Endometrial microvascular endothelial cells (primary cell): ENCODE measurements around the gene STAG2. TPM values are rescaled to one million over a fixed set of nuclear protein-coding genes. Genes with fewer than 3 reads are reported as not detected.
"Not testable (repeated sequence)": the region's sequence is repeated elsewhere in the genome, so short reads cannot be mapped to it uniquely, and the experiment has no call there.

Experiments used
- in situ Hi-C: cut with HindIII; loops from 2 replicates; pipeline ENCODE4 v1.10.0; 2017; ENCODE audit warnings: low sequenced_read_pairs, low pct_unique_long_range_greater_than_20kb; ENCODE audit errors: inconsistent ontology term
- total RNA-seq: library from RNA; depleted of rRNA; stranded (reverse); fragments of >200 nt; gene quantifications from one replicate; pipeline ENCODE4 v1.2.3, GENCODE V29; 2015; ENCODE audit errors: inconsistent ontology term

The STAG2 gene
- total RNA-seq, 1 donor from 2014 or later, result 43.3 TPM

- in situ Hi-C loops, result no loop called here
Observed at GRCh38 chrX:124018023-124018422, 56.5 kb downstream of the STAG2 start.

DNA sequence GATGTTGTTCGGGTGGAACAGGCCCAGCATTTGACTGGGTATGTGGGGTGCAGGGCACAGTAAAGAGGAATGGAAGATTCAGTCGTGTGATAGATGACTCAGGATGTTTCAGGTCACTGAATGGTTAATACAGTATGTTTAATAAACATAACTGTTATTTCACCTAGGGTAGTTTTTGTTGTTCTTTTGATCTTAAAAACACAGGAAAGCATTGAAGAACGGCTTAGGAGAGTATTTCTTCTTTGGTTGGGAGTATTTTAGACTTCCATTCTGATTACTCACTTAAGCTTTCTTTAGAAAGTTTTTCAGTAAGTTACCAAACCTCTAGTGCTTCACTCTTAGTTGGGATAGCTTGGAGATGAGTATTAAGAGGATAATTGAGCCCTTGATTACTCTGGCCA lies 62.3 kb downstream of the STAG2 start:
- in situ Hi-C loops, result no loop called here

- in situ Hi-C loops, result no loop called here
Observed at GRCh38 chrX:124026529-124026928, 65.0 kb downstream of the STAG2 start.

GRCh38 chrX:124028182-124028581 lies 66.7 kb downstream of the STAG2 start:
- in situ Hi-C loops, result no loop called here

DNA sequence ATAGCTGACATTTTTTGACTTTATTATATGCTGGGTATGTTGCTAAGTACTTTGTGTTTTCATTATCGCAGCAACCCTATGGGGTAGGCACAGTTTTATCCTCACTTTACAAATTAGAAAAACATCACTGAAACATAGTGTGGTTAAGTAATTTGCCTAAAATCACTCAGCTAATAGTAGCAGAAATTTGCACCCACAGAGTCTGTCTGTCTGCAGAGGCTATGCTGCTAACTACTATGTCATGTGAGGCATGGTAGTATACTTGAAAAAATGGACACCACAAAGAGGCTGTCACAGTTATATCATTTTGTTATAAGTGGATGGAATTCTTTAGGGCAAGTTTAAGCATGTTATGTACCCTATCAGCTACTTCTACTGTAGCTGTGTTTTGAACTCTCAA lies 69.0 kb downstream of the STAG2 start:
- in situ Hi-C loops, result no loop called here

GRCh38 chrX:124033821-124034220 lies 72.3 kb downstream of the STAG2 start:
- in situ Hi-C loops, result no loop called here

GRCh38 chrX:124035657-124036056 lies 74.2 kb downstream of the STAG2 start:
- in situ Hi-C loops, result no loop called here

- in situ Hi-C loops, result no loop called here
Observed at GRCh38 chrX:124042042-124042441, 80.5 kb downstream of the STAG2 start.

GRCh38 chrX:124045109-124045508 lies 83.6 kb downstream of the STAG2 start:
- in situ Hi-C loops, result no loop called here

DNA sequence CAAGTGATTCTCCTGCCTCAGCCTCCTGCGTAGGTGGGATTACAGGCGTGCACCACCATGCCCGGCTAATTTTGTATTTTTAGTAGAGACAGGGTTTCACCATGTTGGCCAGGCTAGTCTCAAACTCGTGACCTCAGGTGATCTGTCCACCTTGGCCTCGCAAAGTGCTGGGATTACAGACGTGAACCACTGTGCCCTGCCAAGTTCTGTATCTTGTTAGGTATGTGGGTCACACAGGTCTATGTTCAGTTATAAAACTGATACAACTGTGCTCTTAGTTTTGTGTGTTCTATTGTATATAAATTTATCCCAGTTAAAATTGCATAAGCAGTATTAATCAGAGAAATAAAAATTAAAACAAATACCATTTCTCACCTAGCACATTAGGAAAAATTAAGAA lies 122.9 kb downstream of the STAG2 start:
- in situ Hi-C loops, result not testable (repeated sequence)

GRCh38 chrX:124085063-124085462 lies 123.6 kb downstream of the STAG2 start:
- in situ Hi-C loops, result no loop called here

- in situ Hi-C loops, result no loop called here
Observed at GRCh38 chrX:124086411-124086810, 124.9 kb downstream of the STAG2 start.

DNA sequence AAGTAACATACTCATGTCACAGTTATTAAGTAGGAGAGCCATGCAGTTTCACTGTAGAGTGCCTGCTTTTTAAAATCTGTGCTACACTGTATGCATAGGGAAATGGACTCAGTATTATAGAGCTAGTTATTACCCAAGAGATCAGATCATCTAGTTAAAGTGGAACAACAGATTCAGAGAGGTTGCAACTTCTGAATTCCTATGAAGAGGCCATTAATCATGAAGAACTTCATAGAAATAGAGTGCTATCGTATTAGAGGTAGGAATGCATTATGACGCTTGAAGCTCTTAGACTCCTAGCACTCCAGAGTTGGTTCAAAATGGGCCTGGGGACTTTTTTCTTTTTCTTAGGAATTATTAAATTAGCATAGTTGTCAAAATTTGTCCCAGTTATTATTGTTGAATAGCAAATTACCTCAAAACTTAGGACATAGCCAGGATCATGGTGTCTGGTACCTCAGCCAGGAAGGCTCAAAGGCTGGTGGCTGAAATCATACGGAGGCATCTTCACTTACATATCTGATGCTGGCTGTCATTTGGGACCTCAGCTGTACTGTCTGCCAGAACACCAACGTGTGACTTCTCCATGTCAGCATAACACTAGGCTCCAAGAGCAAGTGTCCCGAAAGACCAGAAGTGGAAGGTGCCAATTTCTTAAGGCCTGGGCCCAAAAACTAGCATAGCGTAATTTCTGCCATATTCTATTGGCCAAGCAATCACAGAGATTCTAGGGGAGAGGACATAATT lies 125.7 kb downstream of the STAG2 start:
- in situ Hi-C loops, result no loop called here

DNA sequence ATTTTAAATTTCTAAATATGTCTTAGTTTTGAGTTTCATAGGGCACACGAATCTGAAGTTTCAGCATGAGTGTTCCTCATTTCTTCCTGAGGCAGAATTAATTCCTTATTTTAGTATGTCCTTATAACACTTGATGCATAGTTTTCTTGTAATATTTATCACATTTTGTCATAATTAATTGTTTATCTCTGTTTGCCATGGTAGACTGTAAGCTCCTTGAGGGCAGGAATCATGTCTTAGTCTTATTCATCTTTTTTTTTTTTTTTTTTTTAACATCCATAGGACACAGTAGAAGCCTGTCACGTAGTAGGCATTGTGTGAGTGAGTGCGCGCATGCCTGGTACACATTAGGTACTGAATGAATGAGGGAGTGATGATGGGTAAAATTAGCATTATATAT lies 131.7 kb downstream of the STAG2 start:
- in situ Hi-C loops, result no loop called here

- in situ Hi-C loops, result no loop called here
Observed at GRCh38 chrX:124097116-124097515, 135.6 kb downstream of the STAG2 start.

- in situ Hi-C loops, result no loop called here
Observed at GRCh38 chrX:124098089-124098488, 136.6 kb downstream of the STAG2 start.

DNA sequence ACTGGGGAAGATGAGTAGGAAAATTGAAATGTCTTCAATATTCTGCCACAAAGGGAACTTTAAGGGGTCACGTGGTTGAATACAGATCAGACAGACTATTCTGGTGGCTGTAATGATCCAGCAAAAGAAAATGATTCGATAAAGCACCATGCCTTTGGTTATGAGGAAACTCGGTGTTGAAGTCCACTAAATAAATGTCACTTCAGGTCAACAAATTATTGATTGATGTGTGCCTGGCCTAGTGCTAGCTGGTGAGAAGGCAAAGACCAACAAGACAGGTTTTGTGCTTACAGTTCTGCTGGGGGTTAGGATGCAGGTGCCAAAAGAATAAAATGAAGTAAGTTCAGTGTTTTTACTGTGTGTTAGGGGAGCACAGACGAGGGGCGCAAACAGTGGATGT lies 142.5 kb downstream of the STAG2 start:
- in situ Hi-C loops, result no loop called here

DNA sequence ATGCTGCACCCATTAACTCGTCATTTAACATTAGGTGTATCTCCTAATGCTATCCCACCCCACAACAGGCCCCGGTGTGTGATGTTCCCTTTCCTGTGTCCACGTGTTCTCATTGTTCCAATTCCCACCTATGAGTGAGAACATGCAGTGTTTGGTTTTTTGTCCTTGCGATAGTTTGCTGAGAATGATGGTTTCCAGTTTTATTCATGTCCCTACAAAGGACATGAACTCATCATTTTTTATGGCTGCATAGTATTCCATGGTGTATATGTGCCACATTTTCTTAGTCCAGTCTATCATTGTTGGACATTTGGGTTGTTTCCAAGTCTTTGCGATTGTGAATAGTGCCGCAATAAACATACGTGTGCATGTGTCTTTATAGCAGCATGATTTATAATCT lies 143.0 kb downstream of the STAG2 start:
- in situ Hi-C loops, result not testable (repeated sequence)

DNA sequence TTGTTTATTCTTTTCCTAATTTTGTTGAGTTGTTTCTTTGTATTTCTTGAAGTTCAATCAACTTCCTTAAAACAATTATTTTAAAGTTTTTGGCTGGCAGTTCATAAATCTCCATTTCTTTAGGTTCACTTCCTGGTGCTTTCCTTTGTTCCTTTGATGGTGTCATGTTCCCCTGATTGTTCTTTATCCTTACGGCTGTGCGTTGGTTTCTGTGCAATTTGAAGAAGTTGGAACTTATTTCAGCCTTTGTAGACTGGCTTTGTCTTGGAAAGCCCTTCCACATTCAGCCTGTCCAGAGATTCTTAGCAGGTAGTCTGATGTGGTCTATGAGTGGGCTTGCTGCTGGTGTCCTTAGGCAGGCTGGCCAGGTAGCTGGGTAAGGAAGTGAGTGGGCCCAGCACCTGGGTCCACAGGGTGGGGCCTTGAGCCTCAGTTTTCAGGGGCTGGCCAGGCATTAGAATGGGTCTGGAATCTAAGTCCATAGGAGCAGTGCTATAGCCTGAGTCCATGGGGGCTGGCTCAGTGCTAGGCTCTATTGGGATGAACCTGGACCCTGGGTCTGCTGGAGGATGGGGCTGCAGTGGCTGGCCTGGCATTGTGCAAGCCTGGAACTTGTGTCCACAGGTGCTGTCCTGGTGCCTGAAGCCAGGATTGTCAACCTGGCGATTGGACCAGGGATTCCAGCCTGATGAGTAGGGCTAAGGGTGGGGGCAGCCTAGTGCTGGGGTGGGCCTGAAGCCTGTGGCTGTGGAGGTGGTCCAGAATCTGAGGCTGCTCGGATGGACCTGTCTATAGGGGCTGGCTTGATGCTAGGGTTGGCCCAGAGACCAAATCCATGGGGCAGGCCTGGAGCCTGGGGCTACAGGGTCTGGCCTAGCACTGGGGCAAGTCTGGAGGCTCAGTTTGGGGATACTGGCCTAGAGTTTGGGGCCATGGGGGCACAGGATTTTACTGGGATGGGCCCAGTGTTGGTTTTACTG lies 152.4 kb downstream of the STAG2 start:
- in situ Hi-C loops, result no loop called here

- in situ Hi-C loops, result no loop called here
Observed at GRCh38 chrX:124117325-124117724, 155.8 kb downstream of the STAG2 start.
